ENCODE results near the gene PUS1.

GRCh38 chr12:131947482-131948027, 18.5 kb downstream of the PUS1 start:
- TF ChIP-seq FOXA1 (IDR thresholded peaks at IDR 0.05) (no peak), HDGF (IDR thresholded peaks at IDR 0.05; ENCODE audit: borderline replicate concordance) (no peak), SUZ12 (IDR thresholded peaks at IDR 0.05) (no peak), CTBP1 (IDR thresholded peaks at IDR 0.05; ENCODE audit: borderline replicate concordance) (no peak), ZNF384 (IDR thresholded peaks at IDR 0.05) (no peak), SP1 (IDR thresholded peaks at IDR 0.05) (no peak), ELF4 (IDR thresholded peaks at IDR 0.05) (no peak), ARNT (IDR thresholded peaks at IDR 0.05) (no peak), PKNOX1 (IDR thresholded peaks at IDR 0.05) (no peak), NFRKB (IDR thresholded peaks at IDR 0.05) (no peak)

Measured in HEK293T (cell line).